Adrenal gland (tissue), 19 donors: Measurements from ENCODE around the gene TM4SF18. TPM values are rescaled to one million over a fixed set of nuclear protein-coding genes. Genes with fewer than 3 reads are reported as not detected.

ENCODE experiments used
- DNase-seq, 7 donors: peaks; one replicate each; pipeline ENCODE4 v3.0.0-alpha.2; 2019 to 2020
- H3K27ac ChIP-seq, 5 donors: fragments of 200-600 bp; sonication (generic) in 4 of 5; 1 replicate in 3 of 5; 2 replicates in 2 of 5; pipeline versions ENCODE4 v1.5.1 to v1.8.0; 2016 to 2020; ENCODE audit warnings: mild to moderate bottlenecking in 1 of 5
- H3K27me3 ChIP-seq: fragments of 200-600 bp; 2 replicates; pipeline ENCODE4 v1.8.0; 2021
- H3K36me3 ChIP-seq, 2 donors: fragments of 200-600 bp; replicated peaks in 1 of 2; 1 replicate in 1 of 2; 2 replicates in 1 of 2; pipeline versions ENCODE4 v1.5.1 to v1.8.0; 2018 to 2022
- H3K4me1 ChIP-seq, 2 donors: fragments of 200-600 bp; replicated peaks in 1 of 2; 1 replicate in 1 of 2; 2 replicates in 1 of 2; pipeline versions ENCODE4 v1.5.1 to v1.8.0; 2018 to 2021
- H3K4me3 ChIP-seq, 4 donors: fragments of 200-600 bp; sonication (generic) in 3 of 4; one replicate each; pipeline ENCODE4 v1.5.1; 2016 to 2018
- H3K9me3 ChIP-seq, 3 donors: fragments of 200-600 bp; sonication (generic) in 1 of 3; replicated peaks in 1 of 3; 1 replicate in 2 of 3; 2 replicates in 1 of 3; pipeline versions ENCODE4 v1.5.1 to v1.8.0; 2016 to 2021
- POLR2A ChIP-seq, 2 donors: fragments of 450-650 bp; IDR thresholded peaks; one replicate each; pipeline ENCODE4 v1.6.1; 2017; ENCODE audit warnings: antibody characterized with exemption in 2 of 2, mild to moderate bottlenecking in 2 of 2, moderate library complexity in 1 of 2
- WGBS, 4 donors: extraction: QIAGEN DNeasy Blood & Tissue Kit in 2 of 4; methylation state at CpG; one replicate each; pipeline versions ENCODE4 v1.1.5 to v1.1.7; 2013 to 2017; 5-methylcytosine and 5-hydroxymethylcytosine counted together
- intact Hi-C, 2 donors: fragments of 100-400 bp; cut with DNase I; formaldehyde crosslinking; loops; one replicate each; pipeline versions ENCODE4 v1.14.1 to v1.15.0; 2022 to 2023
- long read RNA-seq, 10 donors: library from polyadenylated mRNA in 3 of 10; unstranded in 2 of 10; stranded (forward) in 1 of 10; transcript quantifications; one replicate each; pipeline ENCODE4 v2.0.0 and lab custom pipeline, GENCODE V29; 2021 to 2026
- polyA plus RNA-seq, 3 donors: library from polyadenylated mRNA; stranded (reverse); fragments of 200-250 nt in 2 of 3; fragments of 350-450 nt in 1 of 3; fragmentation: Illumina TruSeq in 1 of 3; extraction: RNeasy Lipid Tissue Mini Kit (QIAGEN cat#74804) in 1 of 3; gene quantifications; one replicate each; pipeline ENCODE4 v1.2.3, GENCODE V29; 2013 to 2014
- total RNA-seq, 9 donors: library from RNA; depleted of rRNA in 4 of 9; stranded (reverse); fragments of >200 nt in 4 of 9; fragments of 120-200 nt in 1 of 9; fragmentation: NEBNext Ultra II Directional in 1 of 9; extraction: Animal tissue kit (Norgen Biotek cat#: 25700) in 1 of 9; gene quantifications; one replicate each; pipeline versions ENCODE4 v1.1.0 to v1.2.4, GENCODE V29; 2013 to 2023
- TF ChIP-seq, protein P1 (sequence below), 6 experiments: fragments of 450-650 bp in 4 of 6; fragments of 200-600 bp in 2 of 6; sonication (generic) in 1 of 6; IDR thresholded peaks; 1 replicate in 5 of 6; 2 replicates in 1 of 6; pipeline versions ENCODE4 v1.5.1 to v1.8.0; 2016 to 2021; ENCODE audit warnings: antibody characterized with exemption in 6 of 6, mild to moderate bottlenecking in 2 of 6, moderate library complexity in 1 of 6
- donor health status: healthy with polysubstance abuse.
- donor health status: Bipolar disorder and iron deficiency.
- donor health status: DM: yes; HTN: yes; CAD: no.
- donor health status: DM: no; HTN: no; CAD: no.
- donor health status: DM: no; HTN: no; CAD: no.
- donor health status: DM: yes; HTN: yes; CAD: no.

Gene TM4SF18
- total RNA-seq (10 to 100 TPM in 8 of 9 donors, 1 to 10 TPM in 1; 8.3 to 24.9 (median 14.6) TPM), polyA plus RNA-seq (10 to 100 TPM in 1 of 3 donors, 1 to 10 TPM in 2; 2.4 to 14.7 (median 4.3) TPM)
- long read RNA-seq, donor 1, transcript TM4SF18-201 (6 exons, 3,852 nt), result major isoform, 11 of 11 reads
- long read RNA-seq, donor 1, partial matches to known transcripts, result 0 of 11 reads
- long read RNA-seq, donor 1, other reads (novel, unspliced or antisense), result 0 of 11 reads
- long read RNA-seq, donor 2, transcript TM4SF18-201 (6 exons, 3,852 nt), result major isoform, 5 of 6 reads
- long read RNA-seq, donor 2, partial matches to known transcripts, result 0 of 6 reads
- long read RNA-seq, donor 2, other reads (novel, unspliced or antisense), result 0 of 6 reads
- long read RNA-seq, donor 3, transcript TM4SF18-201 (6 exons, 3,852 nt), result major isoform, 10 of 11 reads
- long read RNA-seq, donor 3, partial matches to known transcripts, result 0 of 11 reads
- long read RNA-seq, donor 3, other reads (novel, unspliced or antisense), result 0 of 11 reads
- long read RNA-seq, donor 4, transcript TM4SF18-201 (6 exons, 3,852 nt), result major isoform, 9 of 11 reads
- long read RNA-seq, donor 4, partial matches to known transcripts, result 0 of 11 reads
- long read RNA-seq, donor 4, other reads (novel, unspliced or antisense), result 2 of 11 reads
- long read RNA-seq, donor 5, transcript TM4SF18-201 (6 exons, 3,852 nt), result major isoform, 9 of 10 reads
- long read RNA-seq, donor 5, partial matches to known transcripts, result 1 of 10 reads
- long read RNA-seq, donor 5, other reads (novel, unspliced or antisense), result 0 of 10 reads
- long read RNA-seq, donor 6, transcript TM4SF18-201 (6 exons, 3,852 nt), result major isoform, 6 of 6 reads
- long read RNA-seq, donor 6, partial matches to known transcripts, result 0 of 6 reads
- long read RNA-seq, donor 6, other reads (novel, unspliced or antisense), result 0 of 6 reads
- long read RNA-seq, donor 7, partial matches to known transcripts, result 0 of 6 reads
- long read RNA-seq, donor 7, other reads (novel, unspliced or antisense), result 0 of 6 reads
- long read RNA-seq, donor 8, transcript TM4SF18-201 (6 exons, 3,852 nt), result major isoform, 7 of 9 reads
- long read RNA-seq, donor 8, partial matches to known transcripts, result 0 of 9 reads
- long read RNA-seq, donor 8, other reads (novel, unspliced or antisense), result 0 of 9 reads
- long read RNA-seq, donor 9, transcript TM4SF18-201 (6 exons, 3,852 nt), result major isoform, 6 of 7 reads
- long read RNA-seq, donor 9, partial matches to known transcripts, result 0 of 7 reads
- long read RNA-seq, donor 9, other reads (novel, unspliced or antisense), result 0 of 7 reads
- long read RNA-seq, donor 10, transcript TM4SF18-201 (6 exons, 3,852 nt), result major isoform, 5 of 5 reads
- long read RNA-seq, donor 10, partial matches to known transcripts, result 0 of 5 reads
- long read RNA-seq, donor 10, other reads (novel, unspliced or antisense), result 0 of 5 reads

DNA sequence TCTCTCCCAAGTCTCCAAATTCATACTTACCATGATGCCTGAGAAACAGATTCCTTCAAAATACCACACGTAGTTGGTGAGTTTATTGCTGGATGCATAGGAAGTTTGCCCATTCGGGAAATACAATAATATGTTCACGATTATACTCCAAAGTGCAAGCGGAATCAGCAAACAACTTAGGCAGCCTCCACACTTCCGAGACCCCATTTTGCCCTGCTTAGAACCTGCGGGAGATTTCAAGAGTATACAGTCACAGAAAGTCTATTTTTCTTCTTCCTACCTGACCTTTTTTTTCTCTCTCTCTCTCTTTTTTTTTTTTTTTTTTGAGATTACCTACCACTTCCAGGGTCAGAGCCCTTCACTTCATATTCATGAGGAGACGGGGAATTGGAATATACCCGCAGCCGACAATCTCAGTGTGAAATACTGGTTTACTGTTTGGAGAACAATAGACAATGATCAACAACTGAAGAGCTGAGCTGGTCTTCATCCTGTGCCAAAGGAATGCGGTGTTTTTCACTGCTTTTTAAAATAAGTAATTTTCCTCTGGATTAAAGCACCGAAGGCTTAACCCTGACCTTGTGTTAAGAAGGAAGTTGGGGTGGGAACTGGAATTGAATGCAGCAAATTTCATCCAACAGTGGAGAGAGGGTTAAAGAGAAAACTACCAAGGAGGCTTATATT lies at the start of gene TM4SF18:
Gene TM4SF18, minus strand, starts transcription at position 461 of the 684 bp plus-strand sequence. Its CDS starts 254 bp downstream, at position 207.
- no peaks in the 10 kb centered on the region for H3K9me3 ChIP-seq
- intact Hi-C loops, result no loop called here
- DNase-seq, result no peak
- peak within 1 kb of the TSS in 1 of 4 donors; percentile 32 for H3K4me3 ChIP-seq
- WGBS, 4 donors, result 56 to 64% (median 60%) methylated on average over 11 of the region's 11 CpGs
- no peaks in the 10 kb centered on the region for H3K36me3 ChIP-seq
- TF ChIP-seq, protein P1, sequence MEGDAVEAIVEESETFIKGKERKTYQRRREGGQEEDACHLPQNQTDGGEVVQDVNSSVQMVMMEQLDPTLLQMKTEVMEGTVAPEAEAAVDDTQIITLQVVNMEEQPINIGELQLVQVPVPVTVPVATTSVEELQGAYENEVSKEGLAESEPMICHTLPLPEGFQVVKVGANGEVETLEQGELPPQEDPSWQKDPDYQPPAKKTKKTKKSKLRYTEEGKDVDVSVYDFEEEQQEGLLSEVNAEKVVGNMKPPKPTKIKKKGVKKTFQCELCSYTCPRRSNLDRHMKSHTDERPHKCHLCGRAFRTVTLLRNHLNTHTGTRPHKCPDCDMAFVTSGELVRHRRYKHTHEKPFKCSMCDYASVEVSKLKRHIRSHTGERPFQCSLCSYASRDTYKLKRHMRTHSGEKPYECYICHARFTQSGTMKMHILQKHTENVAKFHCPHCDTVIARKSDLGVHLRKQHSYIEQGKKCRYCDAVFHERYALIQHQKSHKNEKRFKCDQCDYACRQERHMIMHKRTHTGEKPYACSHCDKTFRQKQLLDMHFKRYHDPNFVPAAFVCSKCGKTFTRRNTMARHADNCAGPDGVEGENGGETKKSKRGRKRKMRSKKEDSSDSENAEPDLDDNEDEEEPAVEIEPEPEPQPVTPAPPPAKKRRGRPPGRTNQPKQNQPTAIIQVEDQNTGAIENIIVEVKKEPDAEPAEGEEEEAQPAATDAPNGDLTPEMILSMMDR (IDR thresholded peaks at IDR 0.05), result no peak
- no peak for TF ChIP-seq POLR2A (IDR thresholded peaks at IDR 0.05)
- no peaks in the 10 kb centered on the region for H3K4me1 ChIP-seq
- no peaks in the 10 kb centered on the region for H3K27me3 ChIP-seq
- H3K27ac ChIP-seq, result peak within 1 kb of the TSS in 2 of 5 donors; percentile 9 to 71

- no peaks in the 10 kb centered on the region for H3K36me3 ChIP-seq
- no peaks in the 10 kb centered on the region for H3K27me3 ChIP-seq
- WGBS, 4 donors, result 85 to 91% (median 88%) methylated on average over 6 of the region's 6 CpGs
- no peak overlapping the region for H3K4me3 ChIP-seq
- no peaks in the 10 kb centered on the region for H3K9me3 ChIP-seq
- intact Hi-C loops, result no loop called here
- TF ChIP-seq POLR2A (IDR thresholded peaks at IDR 0.05), result no peak
- TF ChIP-seq, protein P1 (IDR thresholded peaks at IDR 0.05), result no peak
- no peak overlapping the region for H3K27ac ChIP-seq
- no peak for DNase-seq
- peaks cover 0 to 5% of the 10 kb centered on the region in 2 donors for H3K4me1 ChIP-seq
These were observed 49.1 kb upstream of the TM4SF18 start for GRCh38 chr3:149382518-149382917.

- Histone ChIP-seq H3K27ac (no peak overlapping the region), H3K36me3 (no peaks in the 10 kb centered on the region), H3K4me1 (peaks cover 0 to 5% of the 10 kb centered on the region in 2 donors), H3K4me3 (no peak overlapping the region), H3K27me3 (no peaks in the 10 kb centered on the region), H3K9me3 (no peaks in the 10 kb centered on the region)
- TF ChIP-seq, protein P1 (IDR thresholded peaks at IDR 0.05), result no peak
- TF ChIP-seq POLR2A (IDR thresholded peaks at IDR 0.05), result no peak
- intact Hi-C loops, result no loop called here
- WGBS, 4 donors, result 72 to 81% (median 75%) methylated on average over 4 of the region's 4 CpGs
- DNase-seq, result no peak
These were observed 48.6 kb upstream of the TM4SF18 start for GRCh38 chr3:149382101-149382467.
